ENCODE data around the gene TUBB. TPM values are rescaled to one million over a fixed set of nuclear protein-coding genes. Genes with fewer than 3 reads are reported as not detected.

Gene TUBB
- total RNA-seq, 3 donors from 2014 or later: 189 to 269 (median 212) TPM

DNA sequence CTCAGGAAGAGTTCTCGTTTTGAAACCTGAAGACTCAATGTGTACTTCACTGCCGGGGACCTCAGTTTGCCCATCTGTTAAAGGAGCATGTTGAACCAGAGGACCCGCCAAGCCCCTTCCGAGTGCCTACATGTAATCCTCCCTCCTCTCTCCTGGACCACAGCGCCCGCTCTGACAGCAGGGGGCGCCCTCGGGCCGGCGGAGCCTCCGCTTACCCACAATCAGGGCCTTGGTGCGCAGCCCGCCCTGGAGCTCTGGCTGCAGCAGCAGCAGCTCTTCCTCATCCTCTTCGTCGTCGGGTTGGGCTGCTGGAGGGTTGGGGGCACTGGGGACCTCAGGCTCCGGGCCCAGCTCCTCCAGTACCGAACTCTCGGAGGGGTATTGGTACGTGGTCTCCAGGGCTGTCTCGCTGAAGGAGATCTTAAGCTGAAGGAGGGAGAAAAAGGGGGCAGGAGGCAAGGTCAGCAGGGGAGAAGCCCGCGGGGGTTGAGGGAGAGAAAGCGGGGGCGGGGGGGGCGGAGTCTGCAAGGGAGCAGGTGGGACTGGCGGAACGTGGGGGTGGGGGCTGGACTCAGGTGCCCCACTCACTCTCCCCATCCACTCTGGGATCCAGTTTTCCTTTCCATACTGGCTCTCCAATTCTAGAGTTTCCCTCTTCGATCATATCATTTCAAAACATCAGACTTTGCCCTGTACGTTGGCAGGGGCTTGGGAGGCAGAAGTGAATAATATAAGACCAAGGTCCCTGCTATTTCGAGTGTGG is 41.0 kb upstream of the TUBB start:
- Histone ChIP-seq H3K36me3 (peaks cover 5% of the 10 kb centered on the region), H3K27ac (peak overlapping the region; percentile 48 to 51), H3K9me3 (no peaks in the 10 kb centered on the region), H3K4me3 (peak overlapping the region in 1 of 3 donors; percentile 34), H3K27me3 (no peaks in the 10 kb centered on the region), H3K4me1 (peaks cover 7 to 11% of the 10 kb centered on the region in 2 donors)
- intact Hi-C loops (cut with DNase I; ENCODE audit: low total_unique reads): loop anchor here (5.0 to 10.0 kb wide), 2 partner anchors 168 to 194 kb away; partner anchors contain the start of gene HLA-E
- TF ChIP-seq POLR2AphosphoS5 (IDR thresholded peaks at IDR 0.05) (peak; percentile 55 to 76 (median 75)), POLR2A (IDR thresholded peaks at IDR 0.05) (no peak)
- TF ChIP-seq, protein P1, sequence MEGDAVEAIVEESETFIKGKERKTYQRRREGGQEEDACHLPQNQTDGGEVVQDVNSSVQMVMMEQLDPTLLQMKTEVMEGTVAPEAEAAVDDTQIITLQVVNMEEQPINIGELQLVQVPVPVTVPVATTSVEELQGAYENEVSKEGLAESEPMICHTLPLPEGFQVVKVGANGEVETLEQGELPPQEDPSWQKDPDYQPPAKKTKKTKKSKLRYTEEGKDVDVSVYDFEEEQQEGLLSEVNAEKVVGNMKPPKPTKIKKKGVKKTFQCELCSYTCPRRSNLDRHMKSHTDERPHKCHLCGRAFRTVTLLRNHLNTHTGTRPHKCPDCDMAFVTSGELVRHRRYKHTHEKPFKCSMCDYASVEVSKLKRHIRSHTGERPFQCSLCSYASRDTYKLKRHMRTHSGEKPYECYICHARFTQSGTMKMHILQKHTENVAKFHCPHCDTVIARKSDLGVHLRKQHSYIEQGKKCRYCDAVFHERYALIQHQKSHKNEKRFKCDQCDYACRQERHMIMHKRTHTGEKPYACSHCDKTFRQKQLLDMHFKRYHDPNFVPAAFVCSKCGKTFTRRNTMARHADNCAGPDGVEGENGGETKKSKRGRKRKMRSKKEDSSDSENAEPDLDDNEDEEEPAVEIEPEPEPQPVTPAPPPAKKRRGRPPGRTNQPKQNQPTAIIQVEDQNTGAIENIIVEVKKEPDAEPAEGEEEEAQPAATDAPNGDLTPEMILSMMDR (IDR thresholded peaks at IDR 0.05): peak; percentile 89 to 97 (median 95)
- peak; percentile 81 to 88 for DNase-seq (ENCODE audit: low spot score in 2 of 2)

GRCh38 chr6:30679765-30680535 is 40.2 kb upstream of the TUBB start:
- DNase-seq (ENCODE audit: low spot score in 2 of 2): no peak
- Histone ChIP-seq H3K27me3 (no peaks in the 10 kb centered on the region), H3K4me3 (peak overlapping the region in 1 of 3 donors; percentile 34), H3K36me3 (peaks cover 5% of the 10 kb centered on the region), H3K9me3 (no peaks in the 10 kb centered on the region), H3K4me1 (peaks cover 7 to 11% of the 10 kb centered on the region in 2 donors), H3K27ac (peak overlapping the region; percentile 48 to 51)
- intact Hi-C loops (cut with DNase I; ENCODE audit: low total_unique reads): loop anchor here (5.0 to 10.0 kb wide), 2 partner anchors 167 to 195 kb away; partner anchors contain the start of gene HLA-E
- TF ChIP-seq POLR2A (IDR thresholded peaks at IDR 0.05): no peak
- TF ChIP-seq, protein P1 (IDR thresholded peaks at IDR 0.05): no peak

GRCh38 chr6:30681766-30682142 is 38.4 kb upstream of the TUBB start:
- H3K27ac ChIP-seq: peak overlapping the region; percentile 96 to 97
- intact Hi-C loops (cut with DNase I; ENCODE audit: low total_unique reads): loop anchor here (2.0 kb wide), 1 partner anchor 41 kb away; no protein-coding TSS in a partner anchor
- DNase-seq (ENCODE audit: low spot score in 2 of 2): no peak
- TF ChIP-seq POLR2AphosphoS5 (IDR thresholded peaks at IDR 0.05) (no peak), POLR2A (IDR thresholded peaks at IDR 0.05) (no peak)
- TF ChIP-seq, protein P1 (IDR thresholded peaks at IDR 0.05): no peak
- H3K27me3 ChIP-seq: no peaks in the 10 kb centered on the region
- H3K4me3 ChIP-seq: peak overlapping the region; percentile 76 to 82 (median 82)
- H3K36me3 ChIP-seq: peaks cover under 1% of the 10 kb centered on the region
- peaks cover 7 to 11% of the 10 kb centered on the region in 2 donors for H3K4me1 ChIP-seq
- H3K9me3 ChIP-seq: no peaks in the 10 kb centered on the region

GRCh38 chr6:30682143-30683117 is 37.7 kb upstream of the TUBB start:
- Histone ChIP-seq H3K27me3 (no peaks in the 10 kb centered on the region), H3K36me3 (no peaks in the 10 kb centered on the region), H3K4me3 (peak overlapping the region; percentile 76 to 82 (median 82)), H3K4me1 (peaks cover 7 to 11% of the 10 kb centered on the region in 2 donors), H3K27ac (peak overlapping the region; percentile 96 to 97), H3K9me3 (no peaks in the 10 kb centered on the region)
- intact Hi-C loops (cut with DNase I; ENCODE audit: low total_unique reads): loop anchor here (2.0 kb wide), 1 partner anchor 40 kb away; no protein-coding TSS in a partner anchor
- DNase-seq (ENCODE audit: low spot score in 2 of 2): peak in 1 of 2 donors; percentile 79
- TF ChIP-seq POLR2A (IDR thresholded peaks at IDR 0.05) (no peak), POLR2AphosphoS5 (IDR thresholded peaks at IDR 0.05) (peak; percentile 34 to 56 (median 50))
